ENCODE data around the gene TSPAN11. TPM values are rescaled to one million over a fixed set of nuclear protein-coding genes. Genes with fewer than 3 reads are reported as not detected.

The TSPAN11 gene
- total RNA-seq, 1 experiment from 2014 or later = not detected

DNA sequence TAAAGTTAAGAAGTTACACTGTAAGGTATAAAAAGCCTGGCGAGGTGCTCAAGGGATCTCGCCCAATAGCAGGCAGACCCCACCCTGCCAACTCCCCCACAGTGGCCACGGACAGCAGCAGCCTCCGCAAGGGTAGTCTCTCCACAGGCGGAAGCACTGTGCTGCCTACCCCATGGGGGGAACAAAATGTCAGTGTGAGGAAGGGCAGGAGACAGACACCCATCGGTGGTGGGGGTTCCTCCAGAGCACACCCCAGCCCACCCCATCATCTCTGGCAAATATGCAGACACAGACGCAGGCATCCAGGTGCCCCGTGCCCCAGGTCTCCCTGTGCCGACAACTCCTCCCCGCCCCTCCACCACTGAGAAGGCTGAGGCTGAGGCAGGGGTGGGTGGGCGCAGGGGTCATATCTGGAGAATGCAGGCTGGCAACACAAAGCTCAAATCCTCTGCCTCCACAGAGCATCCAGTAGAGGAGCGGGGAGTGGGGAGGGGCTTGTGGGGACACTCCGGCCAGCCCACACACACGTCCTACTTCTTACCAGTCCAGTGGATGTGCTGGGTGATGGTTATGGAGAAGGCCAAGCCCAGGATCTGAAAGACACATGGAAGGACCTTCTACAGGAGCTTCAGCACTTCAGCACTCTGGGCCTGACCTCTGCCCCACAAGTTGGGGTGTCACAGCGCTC is 78.9 kb downstream of the TSPAN11 start:
- Histone ChIP-seq H3K4me3 (ENCODE audit: low read depth in 2 of 2, low read length in 2 of 2) (no peak overlapping the region), H3K36me3 (ENCODE audit: control insufficient read depth, insufficient read depth, low read length) (no peaks in the 10 kb centered on the region), H3K4me1 (ENCODE audit: control insufficient read depth, insufficient read depth, low read length) (no peaks in the 10 kb centered on the region), H3K27ac (ENCODE audit: low read length) (no peak overlapping the region), H3K9me3 (ENCODE audit: control insufficient read depth, insufficient read depth, low read depth, low read length) (no peaks in the 10 kb centered on the region), H3K27me3 (ENCODE audit: control insufficient read depth, insufficient read depth, low read length) (no peaks in the 10 kb centered on the region)
- intact Hi-C loops (cut with micrococcal nuclease; ENCODE audit: unreplicated experiment) = no loop called here
- BruUV-seq (replicated peaks) = no TSS peak
- ChIA-PET POLR2A (no interaction called here), CTCF (no interaction called here)
- no peak for TF ChIP-seq POLR2AphosphoS5 (IDR thresholded peaks at IDR 0.05; ENCODE audit: low read depth, low read length)
- no peak for TF ChIP-seq TCF7L2 (IDR thresholded peaks at IDR 0.05; ENCODE audit: low read depth, low read length)
- TF ChIP-seq, protein P1, sequence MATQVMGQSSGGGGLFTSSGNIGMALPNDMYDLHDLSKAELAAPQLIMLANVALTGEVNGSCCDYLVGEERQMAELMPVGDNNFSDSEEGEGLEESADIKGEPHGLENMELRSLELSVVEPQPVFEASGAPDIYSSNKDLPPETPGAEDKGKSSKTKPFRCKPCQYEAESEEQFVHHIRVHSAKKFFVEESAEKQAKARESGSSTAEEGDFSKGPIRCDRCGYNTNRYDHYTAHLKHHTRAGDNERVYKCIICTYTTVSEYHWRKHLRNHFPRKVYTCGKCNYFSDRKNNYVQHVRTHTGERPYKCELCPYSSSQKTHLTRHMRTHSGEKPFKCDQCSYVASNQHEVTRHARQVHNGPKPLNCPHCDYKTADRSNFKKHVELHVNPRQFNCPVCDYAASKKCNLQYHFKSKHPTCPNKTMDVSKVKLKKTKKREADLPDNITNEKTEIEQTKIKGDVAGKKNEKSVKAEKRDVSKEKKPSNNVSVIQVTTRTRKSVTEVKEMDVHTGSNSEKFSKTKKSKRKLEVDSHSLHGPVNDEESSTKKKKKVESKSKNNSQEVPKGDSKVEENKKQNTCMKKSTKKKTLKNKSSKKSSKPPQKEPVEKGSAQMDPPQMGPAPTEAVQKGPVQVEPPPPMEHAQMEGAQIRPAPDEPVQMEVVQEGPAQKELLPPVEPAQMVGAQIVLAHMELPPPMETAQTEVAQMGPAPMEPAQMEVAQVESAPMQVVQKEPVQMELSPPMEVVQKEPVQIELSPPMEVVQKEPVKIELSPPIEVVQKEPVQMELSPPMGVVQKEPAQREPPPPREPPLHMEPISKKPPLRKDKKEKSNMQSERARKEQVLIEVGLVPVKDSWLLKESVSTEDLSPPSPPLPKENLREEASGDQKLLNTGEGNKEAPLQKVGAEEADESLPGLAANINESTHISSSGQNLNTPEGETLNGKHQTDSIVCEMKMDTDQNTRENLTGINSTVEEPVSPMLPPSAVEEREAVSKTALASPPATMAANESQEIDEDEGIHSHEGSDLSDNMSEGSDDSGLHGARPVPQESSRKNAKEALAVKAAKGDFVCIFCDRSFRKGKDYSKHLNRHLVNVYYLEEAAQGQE (IDR thresholded peaks at IDR 0.05; ENCODE audit: insufficient read depth in 1 of 2, low read depth in 2 of 2, low read length in 1 of 2) = no peak
- TF ChIP-seq, protein P2, sequence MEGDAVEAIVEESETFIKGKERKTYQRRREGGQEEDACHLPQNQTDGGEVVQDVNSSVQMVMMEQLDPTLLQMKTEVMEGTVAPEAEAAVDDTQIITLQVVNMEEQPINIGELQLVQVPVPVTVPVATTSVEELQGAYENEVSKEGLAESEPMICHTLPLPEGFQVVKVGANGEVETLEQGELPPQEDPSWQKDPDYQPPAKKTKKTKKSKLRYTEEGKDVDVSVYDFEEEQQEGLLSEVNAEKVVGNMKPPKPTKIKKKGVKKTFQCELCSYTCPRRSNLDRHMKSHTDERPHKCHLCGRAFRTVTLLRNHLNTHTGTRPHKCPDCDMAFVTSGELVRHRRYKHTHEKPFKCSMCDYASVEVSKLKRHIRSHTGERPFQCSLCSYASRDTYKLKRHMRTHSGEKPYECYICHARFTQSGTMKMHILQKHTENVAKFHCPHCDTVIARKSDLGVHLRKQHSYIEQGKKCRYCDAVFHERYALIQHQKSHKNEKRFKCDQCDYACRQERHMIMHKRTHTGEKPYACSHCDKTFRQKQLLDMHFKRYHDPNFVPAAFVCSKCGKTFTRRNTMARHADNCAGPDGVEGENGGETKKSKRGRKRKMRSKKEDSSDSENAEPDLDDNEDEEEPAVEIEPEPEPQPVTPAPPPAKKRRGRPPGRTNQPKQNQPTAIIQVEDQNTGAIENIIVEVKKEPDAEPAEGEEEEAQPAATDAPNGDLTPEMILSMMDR (IDR thresholded peaks at IDR 0.05) = no peak
- ATAC-seq (no peak), DNase-seq (ENCODE audit: low read depth, low spot score) (no peak)
- in situ Hi-C loops (cut with HindIII; ENCODE audit: low pct_unique_long_range_greater_than_20kb, low sequenced_read_pairs) = no loop called here

DNA sequence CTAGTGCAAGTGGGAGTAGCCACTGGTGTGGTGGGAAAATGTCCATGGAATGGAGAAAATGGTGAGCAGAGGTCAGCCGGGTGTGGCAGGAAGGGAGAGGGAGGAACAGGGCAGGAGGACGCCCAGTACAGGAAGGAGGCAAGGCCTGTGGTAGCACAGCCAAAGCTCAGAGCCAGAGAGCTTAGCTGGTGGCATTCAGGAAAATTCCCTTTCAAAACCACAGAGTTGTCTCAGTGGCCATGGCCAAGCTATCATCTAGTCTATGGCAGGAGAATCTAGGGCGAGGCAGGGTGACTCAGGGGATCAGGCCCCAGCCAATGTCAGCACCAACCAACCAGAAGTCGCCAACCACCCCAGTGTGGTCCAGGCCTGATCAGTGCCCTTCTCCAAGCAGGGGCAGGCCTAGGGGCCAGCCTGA is 79.4 kb downstream of the TSPAN11 start:
- POLR2A ChIA-PET = no interaction called here

More for the DNA sequence above, 79.4 kb downstream of the TSPAN11 start:
- Histone ChIP-seq H3K9me3 (ENCODE audit: control insufficient read depth, insufficient read depth, low read depth, low read length) (no peaks in the 10 kb centered on the region), H3K27ac (ENCODE audit: low read length) (no peak overlapping the region), H3K4me1 (ENCODE audit: control insufficient read depth, insufficient read depth, low read length) (no peaks in the 10 kb centered on the region), H3K4me3 (ENCODE audit: low read depth in 2 of 2, low read length in 2 of 2) (no peak overlapping the region), H3K27me3 (ENCODE audit: control insufficient read depth, insufficient read depth, low read length) (no peaks in the 10 kb centered on the region), H3K36me3 (ENCODE audit: control insufficient read depth, insufficient read depth, low read length) (no peaks in the 10 kb centered on the region)
- BruUV-seq (replicated peaks) = no TSS peak
- no peak for DNase-seq (ENCODE audit: low read depth, low spot score)
- CTCF ChIA-PET = no interaction called here
- intact Hi-C loops (cut with micrococcal nuclease; ENCODE audit: unreplicated experiment) = no loop called here
- in situ Hi-C loops (cut with HindIII; ENCODE audit: low pct_unique_long_range_greater_than_20kb, low sequenced_read_pairs) = no loop called here
- TF ChIP-seq POLR2AphosphoS5 (IDR thresholded peaks at IDR 0.05; ENCODE audit: low read depth, low read length) = no peak
- TF ChIP-seq, protein P2 (IDR thresholded peaks at IDR 0.05) = no peak
- ATAC-seq = 0 out of 2 replicates have a peak, but pooled peaks have one; percentile 15
